Mammary epithelial cell (primary cell): ENCODE measurements around the gene ZNF862.

ENCODE experiments used
- EZH2 ChIP-seq: IDR thresholded peaks from 2 replicates; pipeline ENCODE4 v1.6.1; 2012; ENCODE audit warnings: low read length, inconsistent platforms, borderline replicate concordance
- TF ChIP-seq, protein P1 (sequence below), 2 donors: IDR thresholded peaks in 1 of 2; conservative IDR thresholded peaks in 1 of 2; 2 replicates each; pipeline ENCODE4 v1.5.1; 2011 to 2012; ENCODE audit warnings: inconsistent platforms in 2 of 2, low read length in 2 of 2, mild to moderate bottlenecking in 2 of 2, control low read depth in 1 of 2, low read depth in 1 of 2; ENCODE audit not compliant: insufficient read depth in 1 of 2; ENCODE audit errors: extremely low read depth in 1 of 2

DNA sequence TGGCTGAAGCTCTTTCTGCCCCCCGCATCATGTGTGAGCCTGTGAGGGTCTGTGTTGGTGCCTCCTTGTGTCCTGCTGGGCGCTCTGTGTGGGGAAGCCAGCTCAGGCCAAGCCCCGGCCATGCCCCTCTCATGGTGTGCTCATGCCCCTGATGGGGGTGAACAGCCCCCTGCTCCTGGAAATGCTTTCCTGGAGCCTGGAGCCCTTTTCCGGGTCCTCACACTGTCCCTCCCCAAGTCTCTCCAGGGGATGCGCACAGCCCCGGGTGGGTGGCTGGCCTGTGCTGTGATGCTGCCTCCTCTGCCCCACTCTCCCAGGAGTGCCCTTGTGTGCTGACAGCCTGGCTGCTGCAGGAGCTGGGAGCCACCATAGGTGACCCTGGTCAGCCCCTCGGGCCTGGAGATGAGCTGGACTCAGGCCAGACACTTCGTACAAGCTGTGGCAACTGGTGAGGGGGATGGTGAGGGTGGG lies 20.8 kb upstream of the ZNF862 start:
- TF ChIP-seq, protein P1, sequence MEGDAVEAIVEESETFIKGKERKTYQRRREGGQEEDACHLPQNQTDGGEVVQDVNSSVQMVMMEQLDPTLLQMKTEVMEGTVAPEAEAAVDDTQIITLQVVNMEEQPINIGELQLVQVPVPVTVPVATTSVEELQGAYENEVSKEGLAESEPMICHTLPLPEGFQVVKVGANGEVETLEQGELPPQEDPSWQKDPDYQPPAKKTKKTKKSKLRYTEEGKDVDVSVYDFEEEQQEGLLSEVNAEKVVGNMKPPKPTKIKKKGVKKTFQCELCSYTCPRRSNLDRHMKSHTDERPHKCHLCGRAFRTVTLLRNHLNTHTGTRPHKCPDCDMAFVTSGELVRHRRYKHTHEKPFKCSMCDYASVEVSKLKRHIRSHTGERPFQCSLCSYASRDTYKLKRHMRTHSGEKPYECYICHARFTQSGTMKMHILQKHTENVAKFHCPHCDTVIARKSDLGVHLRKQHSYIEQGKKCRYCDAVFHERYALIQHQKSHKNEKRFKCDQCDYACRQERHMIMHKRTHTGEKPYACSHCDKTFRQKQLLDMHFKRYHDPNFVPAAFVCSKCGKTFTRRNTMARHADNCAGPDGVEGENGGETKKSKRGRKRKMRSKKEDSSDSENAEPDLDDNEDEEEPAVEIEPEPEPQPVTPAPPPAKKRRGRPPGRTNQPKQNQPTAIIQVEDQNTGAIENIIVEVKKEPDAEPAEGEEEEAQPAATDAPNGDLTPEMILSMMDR (conservative IDR thresholded peaks at IDR 0.05 in 1 of 2, IDR thresholded peaks at IDR 0.05 in 1 of 2; ENCODE audit: extremely low read depth in 1 of 2, insufficient read depth in 1 of 2, low read depth in 1 of 2, low read length in 2 of 2), result no peak
- no peak for TF ChIP-seq EZH2
